ENCODE data around the gene TOMM5.

- no peak for TF ChIP-seq POLR2A (IDR thresholded peaks at IDR 0.05)
- TF ChIP-seq CTCF (IDR thresholded peaks at IDR 0.05): no peak
These were observed 34.4 kb upstream of the TOMM5 start for GRCh38 chr9:37626708-37627292.
